AG20443 (cell line): ENCODE data around the gene MKRN2.
"Not testable (repeated sequence)": the region's sequence is repeated elsewhere in the genome, so short reads cannot be mapped to it uniquely, and the experiment has no call there.

Source experiments
- DNase-seq: peaks from one replicate; pipeline ENCODE4 v3.0.0; 2012; ENCODE audit warnings: low spot score, mixed read lengths

MKRN2 gene

DNA sequence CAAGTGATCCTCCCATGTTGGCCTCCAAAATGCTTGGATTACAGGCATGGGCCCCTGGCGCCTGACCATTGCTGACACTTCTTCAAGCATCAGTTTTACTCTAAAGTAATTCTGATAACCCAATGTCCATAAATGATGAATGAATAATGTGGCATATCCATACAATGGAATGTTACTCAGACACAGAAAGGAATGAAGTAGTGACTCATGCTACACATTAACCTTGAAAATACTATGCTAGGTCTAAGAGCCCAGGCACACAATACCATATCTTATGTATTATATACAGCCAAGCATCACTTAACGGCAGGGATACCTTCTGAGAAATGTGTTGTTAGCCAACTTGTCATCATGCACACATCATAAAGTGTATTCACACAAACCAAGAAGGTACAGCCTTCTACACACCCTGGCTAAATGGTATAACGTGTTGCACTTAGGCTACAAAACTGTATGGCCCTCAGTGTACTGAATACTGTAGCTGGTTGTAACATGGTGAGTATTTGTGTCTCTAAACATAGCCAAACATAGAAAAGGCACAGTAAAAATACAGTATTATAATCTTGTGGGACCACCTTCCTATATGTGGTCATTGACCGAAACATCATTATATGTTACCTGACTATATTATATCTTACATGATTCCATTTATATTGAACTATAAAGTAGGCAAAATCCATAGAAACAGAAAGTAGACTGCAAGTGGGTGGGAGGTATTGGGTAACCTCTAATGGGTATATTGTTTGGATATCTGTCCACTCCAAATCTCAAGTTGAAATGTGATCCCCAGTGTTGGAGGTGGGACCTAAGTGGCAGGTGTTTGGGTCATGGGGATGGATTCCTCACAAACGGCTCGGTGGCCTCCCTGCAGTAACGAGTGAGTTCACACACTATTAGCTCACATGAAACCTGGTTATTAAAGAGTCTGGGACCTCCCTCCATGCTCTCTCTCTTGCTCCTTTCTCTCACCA, 31.4 kb downstream of the MKRN2 start:
- DNase-seq = no peak

DNA sequence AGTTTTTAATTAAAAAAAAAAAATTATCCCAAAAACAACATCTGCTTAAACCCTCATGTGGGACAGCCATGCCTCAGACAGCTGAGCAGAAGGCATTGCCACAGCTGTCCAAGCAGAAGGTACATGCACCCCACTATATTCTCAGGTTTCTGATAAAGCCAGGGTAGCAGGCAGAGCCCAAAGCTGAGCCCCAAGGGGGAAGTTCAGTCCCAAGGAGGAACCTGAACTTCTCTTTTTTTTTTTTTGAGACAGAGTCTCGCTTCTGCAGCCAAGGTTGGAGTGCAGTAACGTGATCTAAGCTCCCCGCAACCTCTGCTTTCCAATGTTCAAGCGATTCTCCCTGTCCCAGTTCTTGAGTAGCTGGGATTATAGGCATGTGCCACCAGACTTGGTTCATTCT, 33.2 kb downstream of the MKRN2 start:
- DNase-seq = no peak

- DNase-seq = no peak
Observed at GRCh38 chr3:12591456-12591855, 34.6 kb downstream of the MKRN2 start.

DNA sequence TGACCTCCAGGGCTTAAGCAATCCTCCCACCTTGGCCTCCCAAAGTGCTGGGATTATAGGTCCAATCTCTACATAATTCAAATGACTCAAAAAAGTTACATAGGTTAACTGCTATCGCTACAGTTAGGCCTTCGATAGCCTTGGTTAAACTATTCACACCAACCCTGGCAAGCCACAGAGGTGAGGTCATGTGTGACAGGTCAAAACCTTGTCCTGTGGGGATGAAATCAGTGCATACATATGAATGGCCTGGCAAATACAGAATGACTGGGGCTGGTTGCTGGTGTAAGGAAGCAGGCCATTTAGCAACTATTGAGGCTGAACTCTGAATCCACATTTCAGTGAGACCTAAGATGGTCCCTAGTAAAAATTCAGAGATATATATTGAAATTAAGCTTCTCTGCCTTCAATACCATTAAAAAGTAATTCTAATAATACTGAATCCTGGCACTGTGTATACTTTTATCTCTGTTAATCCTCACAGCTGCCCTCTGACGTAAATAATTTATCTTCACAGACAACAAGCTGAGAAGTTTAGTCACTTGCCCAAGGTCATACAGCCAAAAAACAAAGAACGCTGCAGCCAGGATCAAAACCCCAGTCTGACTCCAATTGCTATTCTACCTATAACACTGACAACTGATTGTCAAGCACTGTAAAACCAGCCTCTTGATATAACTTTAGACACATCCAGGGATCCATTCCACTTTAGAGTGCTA, 35.3 kb downstream of the MKRN2 start:
- DNase-seq = no peak

DNA sequence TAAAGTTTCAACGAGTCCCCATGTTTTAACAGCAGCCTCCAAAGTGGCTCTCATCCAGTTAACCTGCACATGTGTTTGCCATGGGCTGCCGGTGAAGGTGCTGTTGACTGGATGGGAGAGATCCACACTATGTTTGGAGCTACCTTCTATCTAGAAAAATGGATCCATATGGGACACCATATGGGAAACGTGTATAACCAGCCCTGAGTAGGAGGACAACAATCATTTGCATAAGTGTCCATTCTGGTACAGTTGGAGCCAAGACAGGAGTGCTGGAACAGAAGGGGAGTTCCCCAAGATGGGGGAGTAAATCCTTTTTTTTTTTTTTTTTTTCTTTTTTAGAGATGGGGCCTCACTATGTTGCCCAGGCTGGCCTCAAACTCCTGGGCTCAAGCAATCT, 36.6 kb downstream of the MKRN2 start:
- no peak for DNase-seq

- DNase-seq = no peak
Observed at GRCh38 chr3:12598890-12599289, 42.0 kb downstream of the MKRN2 start.

DNA sequence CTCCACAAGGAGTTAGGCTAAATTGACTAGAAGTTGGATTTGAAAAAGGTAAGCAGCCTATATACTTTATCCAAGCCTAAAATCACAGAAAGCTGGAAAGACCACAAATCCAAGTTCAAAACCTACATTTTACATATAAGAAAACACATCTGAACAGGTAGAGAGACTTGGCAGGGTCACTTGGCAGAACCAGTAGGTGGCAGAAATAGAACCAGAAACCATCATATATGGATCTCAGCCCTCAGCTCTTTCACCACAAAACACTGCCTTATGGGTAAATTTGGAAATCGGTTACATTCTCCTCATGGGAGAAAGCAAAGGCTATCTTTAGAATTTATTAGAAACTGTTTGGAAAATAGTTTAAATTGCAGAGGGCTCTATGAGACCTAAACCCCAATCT, 44.2 kb downstream of the MKRN2 start:
- DNase-seq = no peak

GRCh38 chr3:12603969-12604368, 47.1 kb downstream of the MKRN2 start:
- no peak for DNase-seq

- DNase-seq = no peak
Observed at GRCh38 chr3:12608376-12608775, 51.5 kb downstream of the MKRN2 start.

DNA sequence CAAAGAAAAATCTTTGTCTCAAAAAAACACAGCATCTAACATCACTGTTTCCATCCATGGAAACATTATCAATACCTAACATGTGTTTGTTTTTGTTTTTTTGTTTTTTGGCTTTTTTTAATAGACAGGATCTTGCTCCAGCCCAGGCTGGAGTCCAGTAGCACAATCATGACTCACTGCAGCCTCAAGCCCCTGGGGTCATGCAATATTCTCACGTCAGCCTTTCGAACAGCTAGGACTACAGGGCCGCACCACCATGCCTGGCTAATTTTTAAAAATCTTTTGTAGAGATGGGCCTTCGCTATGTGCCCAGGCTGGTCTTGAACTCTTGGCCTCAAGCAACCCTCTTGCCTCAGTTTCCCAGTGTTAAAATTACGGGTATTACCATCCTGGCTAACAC, 54.2 kb downstream of the MKRN2 start:
- DNase-seq = no peak

- no peak for DNase-seq
Observed at GRCh38 chr3:12612514-12613226, 55.8 kb downstream of the MKRN2 start.

DNA sequence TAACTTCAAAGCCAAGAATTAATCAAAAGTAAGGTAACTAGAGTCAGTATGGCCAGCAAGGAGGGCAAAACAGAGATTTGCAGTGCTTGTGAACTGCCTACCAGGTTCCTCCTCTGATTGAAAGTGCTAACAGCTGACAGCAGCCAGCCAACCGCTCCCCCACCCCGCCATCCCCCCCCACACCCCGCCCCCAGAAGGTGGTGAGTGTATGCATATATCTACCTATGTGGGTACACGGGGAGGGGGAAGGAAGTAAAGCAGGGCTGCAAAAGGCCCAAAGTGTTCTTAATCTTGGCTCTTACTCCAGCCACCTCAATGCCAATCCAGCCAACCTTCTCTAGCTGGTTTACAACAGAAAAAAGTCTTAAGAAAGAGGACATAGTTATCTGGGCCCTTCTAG, 56.4 kb downstream of the MKRN2 start:
- no peak for DNase-seq

DNA sequence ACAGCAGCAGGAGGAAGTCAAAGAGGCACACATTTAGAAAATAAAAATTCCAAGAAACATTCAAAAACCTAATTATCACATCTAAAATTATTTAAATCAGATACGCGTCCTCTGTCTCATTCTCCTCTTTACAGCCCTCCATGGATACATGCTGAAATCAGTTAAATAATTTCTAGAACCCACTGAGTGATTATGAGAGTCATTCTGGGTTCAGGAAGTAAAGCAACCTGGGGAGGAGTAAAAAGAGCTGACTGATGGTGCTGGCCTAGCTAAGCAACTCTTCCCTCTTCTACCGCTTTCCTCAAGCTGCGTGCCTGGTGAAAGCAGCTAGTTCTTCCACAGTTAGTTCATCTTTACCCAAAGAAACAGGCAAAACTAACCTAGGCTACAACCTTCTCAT, 58.4 kb downstream of the MKRN2 start:
- no peak for DNase-seq

- no peak for DNase-seq
Observed at GRCh38 chr3:12618426-12618825, 61.5 kb downstream of the MKRN2 start.

GRCh38 chr3:12620305-12620704, 63.4 kb downstream of the MKRN2 start:
- no peak for DNase-seq

DNA sequence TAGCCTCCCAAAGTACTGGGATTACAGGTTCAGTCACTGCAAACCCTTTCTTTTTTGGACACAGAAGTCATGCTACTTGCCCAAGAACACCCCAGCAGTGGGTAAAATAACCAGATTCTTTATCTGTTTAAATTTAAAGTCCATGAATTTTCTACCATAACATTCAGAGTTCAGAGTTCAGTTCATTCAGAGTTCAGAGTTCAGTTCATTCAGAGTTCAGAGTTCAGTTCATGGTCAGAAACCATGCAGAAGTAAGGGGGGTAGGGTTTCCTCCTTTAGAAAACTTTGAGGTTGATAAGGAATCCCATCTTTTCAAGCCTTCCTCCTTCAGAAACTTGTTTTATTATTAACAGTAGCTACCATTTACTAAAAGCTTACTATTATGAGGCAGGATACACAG, 63.8 kb downstream of the MKRN2 start:
- no peak for DNase-seq

GRCh38 chr3:12622335-12622734, 65.4 kb downstream of the MKRN2 start:
- no peak for DNase-seq

DNA sequence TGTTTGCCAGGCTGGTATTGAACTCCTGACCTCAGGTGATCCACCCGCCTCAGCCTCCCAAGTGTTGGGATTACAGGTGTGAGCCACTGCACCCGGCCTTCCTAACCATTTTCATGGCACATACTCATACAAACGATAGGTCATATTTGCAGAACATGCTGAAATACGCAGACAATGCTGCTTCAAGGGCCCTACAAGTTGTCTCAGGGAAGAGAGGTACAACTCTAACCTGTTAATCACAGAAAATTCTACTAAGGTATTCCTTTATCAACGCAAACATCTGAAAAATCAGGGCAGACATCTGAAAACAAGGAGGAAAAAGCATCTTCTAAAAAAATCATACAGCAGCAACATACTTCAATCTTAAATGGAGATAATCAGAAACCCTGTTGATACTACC, 67.2 kb downstream of the MKRN2 start:
- no peak for DNase-seq

DNA sequence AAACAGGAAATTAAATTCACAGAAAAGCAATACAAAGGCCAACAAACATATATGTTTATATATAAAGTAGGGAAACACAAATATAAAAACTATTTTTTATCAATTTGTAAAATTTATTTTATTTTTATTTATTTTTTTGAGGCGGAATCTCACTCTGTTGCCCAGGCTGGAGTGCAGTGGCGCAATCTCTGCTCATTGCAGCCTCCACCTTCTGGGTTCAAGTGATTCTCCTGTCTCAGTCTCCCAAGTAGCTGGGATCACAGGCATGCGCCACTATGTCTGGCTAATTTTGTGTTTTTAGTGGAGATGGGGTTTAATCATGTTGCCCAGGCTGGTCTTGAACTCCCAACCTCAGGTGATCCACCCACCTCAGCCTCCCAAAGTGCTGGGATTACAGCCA, 68.1 kb downstream of the MKRN2 start:
- DNase-seq = not testable (repeated sequence)

GRCh38 chr3:12627370-12627769, 70.5 kb downstream of the MKRN2 start:
- DNase-seq = no peak

DNA sequence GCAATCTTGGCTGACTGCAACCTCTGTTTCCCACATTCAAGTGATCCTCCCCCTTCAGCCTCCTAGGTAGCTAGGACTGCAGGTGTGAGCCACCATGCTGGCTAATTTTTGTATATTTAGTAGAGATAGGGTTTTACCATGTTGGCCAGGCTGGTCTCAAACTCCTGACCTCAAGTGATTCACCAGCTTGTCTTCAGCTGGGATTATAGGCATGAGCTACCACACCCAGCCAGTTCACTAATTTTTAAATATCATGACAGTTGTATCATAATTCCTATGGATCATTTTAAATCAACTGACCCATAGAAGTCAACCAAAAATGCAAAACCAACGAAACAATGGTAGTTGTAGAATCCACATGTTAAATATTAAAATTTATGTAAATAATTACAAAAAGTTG, 71.9 kb downstream of the MKRN2 start:
- no peak for DNase-seq

- DNase-seq = peak; percentile 42
Observed at GRCh38 chr3:12629560-12629959, 72.7 kb downstream of the MKRN2 start.

- DNase-seq = no peak
Observed at GRCh38 chr3:12630292-12630691, 73.4 kb downstream of the MKRN2 start.
